NCI-H1105 treated with DMSO at 0.1 percent for 48 hours (cell line): ENCODE measurements around the gene NPIPA3.
"Not testable (repeated sequence)": the region's sequence is repeated elsewhere in the genome, so short reads cannot be mapped to it uniquely, and the experiment has no call there.

Experiments
- DNase-seq: peaks from one replicate; lab custom pipeline; 2025; lab: John Stamatoyannopoulos, UW

The NPIPA3 gene

GRCh38 chr16:14742273-14743128, 39.3 kb downstream of the NPIPA3 start, which contains the start of gene NPIPA2:
Gene NPIPA2, plus strand, starts transcription at chr16:14742533. Its CDS starts 5,533 bp downstream, at chr16:14748066.
- DNase-seq: not testable (repeated sequence)

GRCh38 chr16:14773654-14774053, 70.4 kb downstream of the NPIPA3 start:
- DNase-seq: not testable (repeated sequence)

- DNase-seq: not testable (repeated sequence)
These were observed 72.4 kb downstream of the NPIPA3 start for GRCh38 chr16:14775624-14776023.
